Right lobe of liver (tissue), 4 donors: Measurements from ENCODE around the gene NAT14.

Experiments
- CTCF ChIP-seq, 4 donors: fragments of 200-600 bp in 3 of 4; fragments of 450-650 bp in 1 of 4; IDR thresholded peaks; one replicate each; pipeline versions ENCODE4 v1.5.1 to v1.8.0; 2016 to 2022; ENCODE audit warnings: antibody characterized with exemption in 4 of 4, mild to moderate bottlenecking in 2 of 4
- POLR2A ChIP-seq: fragments of 450-650 bp; IDR thresholded peaks from one replicate; pipeline ENCODE4 v1.6.1; 2017; ENCODE audit warnings: antibody characterized with exemption, mild to moderate bottlenecking
- donor health status: DM: no; HTN: no; CAD: no.
- donor health status: DM: no; HTN: no; CAD: no.
- donor health status: DM: no; HTN: yes; CAD: no.

- TF ChIP-seq CTCF (IDR thresholded peaks at IDR 0.05): no peak
- no peak for TF ChIP-seq POLR2A
Measured at GRCh38 chr19:55461974-55462626, 22.9 kb upstream of the NAT14 start.
